ENCODE data around the gene GALR3.

Gene GALR3

DNA sequence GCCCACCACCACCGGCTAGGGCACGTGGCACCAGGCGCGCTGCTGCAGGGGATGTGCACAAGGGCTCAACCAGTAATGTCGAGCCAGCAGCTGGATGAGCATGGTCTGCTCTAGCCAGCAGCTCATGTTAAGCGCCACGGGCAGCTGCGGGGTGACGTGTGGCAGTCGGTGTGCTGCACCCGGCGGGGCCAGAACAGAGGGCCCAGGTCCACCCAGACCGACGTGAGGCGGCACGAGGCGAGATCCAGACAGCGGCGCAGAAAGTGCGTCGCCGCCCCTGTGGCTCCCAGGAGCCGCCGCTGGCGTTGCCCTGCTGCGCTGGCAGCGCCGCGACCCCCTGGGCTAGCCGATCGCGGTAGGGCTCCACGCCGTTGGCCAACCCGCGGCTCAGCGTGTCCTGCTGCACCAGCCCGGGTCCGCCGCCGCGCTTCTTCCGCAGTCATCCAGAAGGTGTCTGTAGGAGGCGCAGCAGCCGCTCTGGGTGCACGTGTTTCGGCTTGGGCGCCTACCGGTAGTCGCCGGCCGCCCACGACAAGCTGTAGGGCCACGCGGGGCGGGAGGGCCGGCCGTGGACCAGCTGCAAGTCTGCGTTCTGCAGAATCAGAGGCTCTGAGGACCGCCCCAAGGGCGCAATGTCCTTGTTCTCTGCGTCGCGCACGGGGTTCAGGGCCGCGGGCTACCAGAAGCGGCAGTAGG is 4.6 kb upstream of the GALR3 start:
- Histone ChIP-seq H3K36me3 (ENCODE audit: control insufficient read depth in 2 of 2, insufficient read depth in 1 of 2, low read length in 2 of 2) (peaks cover 0 to 15% of the 10 kb centered on the region in 2 experiments; a peak in 2 of 3 replicates), H3K4me3 (ENCODE audit: low read depth, low read length) (no peak overlapping the region), H3K9me3 (ENCODE audit: control insufficient read depth, insufficient read depth, low read depth, low read length) (no peaks in the 10 kb centered on the region), H3K27ac (ENCODE audit: extremely low read depth, low read depth, low read length) (no peak overlapping the region), H3K4me1 (ENCODE audit: control insufficient read depth, insufficient read depth, low read length) (peaks cover 3% of the 10 kb centered on the region; the same call in 1 of the 2 replicates)
- TF ChIP-seq, protein P1, sequence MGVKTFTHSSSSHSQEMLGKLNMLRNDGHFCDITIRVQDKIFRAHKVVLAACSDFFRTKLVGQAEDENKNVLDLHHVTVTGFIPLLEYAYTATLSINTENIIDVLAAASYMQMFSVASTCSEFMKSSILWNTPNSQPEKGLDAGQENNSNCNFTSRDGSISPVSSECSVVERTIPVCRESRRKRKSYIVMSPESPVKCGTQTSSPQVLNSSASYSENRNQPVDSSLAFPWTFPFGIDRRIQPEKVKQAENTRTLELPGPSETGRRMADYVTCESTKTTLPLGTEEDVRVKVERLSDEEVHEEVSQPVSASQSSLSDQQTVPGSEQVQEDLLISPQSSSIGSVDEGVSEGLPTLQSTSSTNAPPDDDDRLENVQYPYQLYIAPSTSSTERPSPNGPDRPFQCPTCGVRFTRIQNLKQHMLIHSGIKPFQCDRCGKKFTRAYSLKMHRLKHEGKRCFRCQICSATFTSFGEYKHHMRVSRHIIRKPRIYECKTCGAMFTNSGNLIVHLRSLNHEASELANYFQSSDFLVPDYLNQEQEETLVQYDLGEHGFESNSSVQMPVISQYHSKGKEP (tag by site-specific recombination; IDR thresholded peaks at IDR 0.05), result no peak
- TF ChIP-seq KLF1 (tag by site-specific recombination; IDR thresholded peaks at IDR 0.05) (no peak), ZBTB10 (tag by site-specific recombination; IDR thresholded peaks at IDR 0.05) (no peak), ZNF747 (tag by site-specific recombination; IDR thresholded peaks at IDR 0.05) (no peak), ZSCAN16 (tag by site-specific recombination; IDR thresholded peaks at IDR 0.05) (no peak), GFI1B (tag by site-specific recombination; IDR thresholded peaks at IDR 0.05) (no peak), HOXC10 (CRISPR knock-in tag; IDR thresholded peaks at IDR 0.05) (no peak), ZBTB11 (tag by site-specific recombination; conservative IDR thresholded peaks at IDR 0.05; ENCODE audit: low read depth) (no peak), ZNF600 (tag by site-specific recombination; IDR thresholded peaks at IDR 0.05) (no peak), HOXA7 (CRISPR knock-in tag; IDR thresholded peaks at IDR 0.05; ENCODE audit: borderline replicate concordance) (no peak), SCRT1 (tag by site-specific recombination; IDR thresholded peaks at IDR 0.05; ENCODE audit: borderline replicate concordance) (no peak), ZFP69B (tag by site-specific recombination; IDR thresholded peaks at IDR 0.05) (no peak), ZNF624 (tag by site-specific recombination; IDR thresholded peaks at IDR 0.05) (no peak), TRIM28 (IDR thresholded peaks at IDR 0.05; ENCODE audit: borderline replicate concordance, low read length) (no peak), INSM2 (tag by site-specific recombination; IDR thresholded peaks at IDR 0.05) (no peak), REST (tag by site-specific recombination; IDR thresholded peaks at IDR 0.05) (no peak)
- TF ChIP-seq, protein P2, sequence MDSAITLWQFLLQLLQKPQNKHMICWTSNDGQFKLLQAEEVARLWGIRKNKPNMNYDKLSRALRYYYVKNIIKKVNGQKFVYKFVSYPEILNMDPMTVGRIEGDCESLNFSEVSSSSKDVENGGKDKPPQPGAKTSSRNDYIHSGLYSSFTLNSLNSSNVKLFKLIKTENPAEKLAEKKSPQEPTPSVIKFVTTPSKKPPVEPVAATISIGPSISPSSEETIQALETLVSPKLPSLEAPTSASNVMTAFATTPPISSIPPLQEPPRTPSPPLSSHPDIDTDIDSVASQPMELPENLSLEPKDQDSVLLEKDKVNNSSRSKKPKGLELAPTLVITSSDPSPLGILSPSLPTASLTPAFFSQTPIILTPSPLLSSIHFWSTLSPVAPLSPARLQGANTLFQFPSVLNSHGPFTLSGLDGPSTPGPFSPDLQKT (IDR thresholded peaks at IDR 0.05; ENCODE audit: borderline replicate concordance, low read depth, low read length), result no peak
- ChIA-PET POLR2A (interaction anchor here (0.6 to 2.1 kb wide), 11 partner anchors 9 to 100 kb away, joined by 3 to 28 read pairs (median 10); partner anchors contain the start of genes ANKRD54 and GCAT), CTCF (interaction anchor here (0.6 to 8.1 kb wide), 32 partner anchors 8 to 1307 kb away, joined by 3 to 208 read pairs (median 5); partner anchors contain the start of genes ANKRD54, GCAT, MICALL1 and PICK1)

All from HEK293 (cell line).